Common myeloid progenitor, CD34-positive (primary cell): ENCODE data around the gene SDHC.
"Not testable (repeated sequence)": the region's sequence is repeated elsewhere in the genome, so short reads cannot be mapped to it uniquely, and the experiment has no call there.

Experiments
- CTCF ChIA-PET: fragments of 350-600 bp; sonication (Branson Sonifier 250); formaldehyde crosslinking; loops from one replicate; lab custom pipeline; 2021; ENCODE audit warnings: antibody characterized with exemption; lab: Charles Lee
- POLR2A ChIA-PET: fragments of 350-600 bp; sonication (Branson Sonifier 250); formaldehyde crosslinking; loops from one replicate; lab custom pipeline; 2021; ENCODE audit warnings: antibody characterized with exemption; lab: Charles Lee
- DNase-seq, 3 donors: peaks; one replicate each; pipeline versions ENCODE4 v3.0.0 to v3.0.0-alpha.2; 2013
- H3K27ac ChIP-seq, 2 experiments: 1 replicate in 1 of 2; 2 replicates in 1 of 2; pipeline ENCODE4 v1.7.0; 2013; ENCODE audit warnings: inconsistent platforms in 2 of 2, low read length in 2 of 2, mild to moderate bottlenecking in 2 of 2, low read depth in 1 of 2, moderate library complexity in 1 of 2; ENCODE audit not compliant: severe bottlenecking in 2 of 2, insufficient read depth in 1 of 2, poor library complexity in 1 of 2
- H3K27me3 ChIP-seq, 5 experiments: replicated peaks in 2 of 5; 1 replicate in 3 of 5; 2 replicates in 2 of 5; pipeline versions ENCODE4 v1.6.1 to v1.7.0; 2013; ENCODE audit warnings: low read length in 4 of 5, mild to moderate bottlenecking in 2 of 5, moderate library complexity in 2 of 5, inconsistent platforms in 1 of 5; ENCODE audit not compliant: insufficient read depth in 5 of 5, control insufficient read depth in 4 of 5
- H3K36me3 ChIP-seq, 4 experiments: 1 replicate in 2 of 4; 2 replicates in 2 of 4; pipeline versions ENCODE4 v1.6.1 to v1.7.0; 2013; ENCODE audit warnings: low read length in 3 of 4, control low read depth in 1 of 4, mild to moderate bottlenecking in 1 of 4; ENCODE audit not compliant: control insufficient read depth in 4 of 4, insufficient read depth in 4 of 4
- H3K4me1 ChIP-seq, 4 experiments: 1 replicate in 3 of 4; 2 replicates in 1 of 4; pipeline versions ENCODE4 v1.6.1 to v1.7.1; 2013; ENCODE audit warnings: low read length in 3 of 4, mild to moderate bottlenecking in 3 of 4, control low read depth in 1 of 4, inconsistent platforms in 1 of 4, moderate library complexity in 1 of 4; ENCODE audit not compliant: control insufficient read depth in 4 of 4, insufficient read depth in 4 of 4; ENCODE audit errors: control extremely low read depth in 1 of 4
- H3K4me3 ChIP-seq, 7 experiments: 1 replicate in 4 of 7; 2 replicates in 3 of 7; pipeline versions ENCODE4 v1.5.1 to v1.7.0; 2013; ENCODE audit warnings: mild to moderate bottlenecking in 7 of 7, low read length in 6 of 7, moderate library complexity in 6 of 7, inconsistent platforms in 2 of 7, low read depth in 2 of 7, control low read depth in 1 of 7; ENCODE audit not compliant: insufficient read depth in 4 of 7, control insufficient read depth in 1 of 7; ENCODE audit errors: extremely low read depth in 1 of 7
- H3K9me3 ChIP-seq, 5 experiments: 1 replicate in 4 of 5; 2 replicates in 1 of 5; pipeline versions ENCODE4 v1.6.1 to v1.7.1; 2013; ENCODE audit warnings: low read length in 4 of 5, mild to moderate bottlenecking in 2 of 5, inconsistent platforms in 1 of 5, low read depth in 1 of 5, moderate library complexity in 1 of 5; ENCODE audit not compliant: control insufficient read depth in 4 of 5, insufficient read depth in 2 of 5; ENCODE audit errors: control extremely low read depth in 1 of 5
- WGBS: methylation state at CpG from one replicate; pipeline ENCODE4 v1.1.5; 2013; ENCODE audit not compliant: insufficient coverage; 5-methylcytosine and 5-hydroxymethylcytosine counted together

Gene SDHC

DNA sequence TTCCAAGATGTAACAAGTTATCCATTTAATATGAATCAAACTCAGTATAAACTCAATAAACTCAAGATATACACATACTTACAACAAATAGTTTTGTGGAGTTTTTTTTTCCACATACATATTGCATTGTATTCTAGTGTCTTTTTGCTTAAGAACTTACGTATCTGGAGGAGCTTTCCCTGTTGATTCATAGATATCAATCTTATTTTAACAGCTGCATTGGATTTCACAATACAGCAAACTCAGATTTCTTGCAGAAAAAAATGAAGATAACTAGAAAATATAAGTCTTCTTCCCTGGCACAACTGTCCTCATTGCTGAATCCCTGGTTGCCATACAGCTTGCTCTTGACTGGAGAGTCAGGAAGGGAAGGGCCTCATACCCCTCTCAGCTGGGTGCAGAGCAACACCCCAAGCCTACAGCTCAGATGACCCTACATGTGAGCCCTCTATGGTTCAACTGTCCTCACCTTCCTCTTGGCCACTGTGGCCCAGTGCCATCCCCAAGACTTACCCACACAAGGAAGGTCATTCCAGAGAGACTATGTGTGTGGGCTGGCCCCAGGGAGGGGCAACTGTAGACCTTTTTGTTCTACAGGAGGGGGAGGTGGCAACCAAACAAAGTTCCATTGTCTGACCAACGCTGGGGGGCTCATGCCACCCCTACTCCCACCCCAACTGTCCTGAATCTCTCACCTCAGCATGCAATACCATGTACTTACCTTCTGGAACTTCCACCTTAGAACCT is 6.1 kb upstream of the SDHC start:
- ChIA-PET POLR2A (no interaction called here), CTCF (interaction anchor here (0.6 to 2.3 kb wide), 9 partner anchors 10 to 95 kb away, joined by 3 to 15 read pairs (median 3); partner anchors contain the start of genes CFAP126, FCER1G and TOMM40L)
- no peak overlapping the region for H3K27ac ChIP-seq
- H3K9me3 ChIP-seq, result no peaks in the 10 kb centered on the region
- no peak overlapping the region for H3K4me3 ChIP-seq
- no peak for DNase-seq
- H3K4me1 ChIP-seq, result peaks cover 9 to 44% (median 30%) of the 10 kb centered on the region in 4 experiments
- H3K27me3 ChIP-seq, result no peaks in the 10 kb centered on the region
- H3K36me3 ChIP-seq, result no peaks in the 10 kb centered on the region
- WGBS, result 93% methylated on average over 2 of the region's 2 CpGs

DNA sequence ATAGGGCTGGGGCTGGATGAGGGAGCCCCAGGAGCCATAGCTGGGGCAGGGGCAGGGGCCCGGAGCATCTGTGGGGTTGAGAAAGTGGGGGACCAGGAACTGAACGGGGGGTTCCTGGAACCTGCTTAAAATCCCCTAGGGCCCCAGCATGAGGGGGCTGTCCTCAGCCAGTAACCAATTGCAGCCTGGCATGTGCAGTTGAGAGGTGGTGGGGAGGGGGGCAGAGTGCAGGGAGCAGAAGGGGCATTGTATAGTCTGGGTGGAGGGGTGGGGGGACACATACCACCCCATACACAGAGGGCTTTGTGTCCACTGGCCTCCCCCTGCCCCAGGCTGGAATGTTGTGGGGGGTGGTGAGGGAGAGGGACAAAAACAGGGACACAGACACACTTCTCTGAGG is 4.3 kb upstream of the SDHC start, which contains the start of gene MPZ:
Gene MPZ, minus strand, starts transcription at position 101 of the 400 bp plus-strand sequence. Its CDS starts 63 bp downstream, at position 38.
- H3K4me3 ChIP-seq, result no peak within 1 kb of the TSS
- no peak within 1 kb of the TSS for H3K27ac ChIP-seq
- H3K4me1 ChIP-seq, result peaks cover under 1 to 40% (median 24%) of the 10 kb centered on the region in 4 experiments
- WGBS, result no CpG with 5 or more reads among the region's 2 CpGs
- H3K36me3 ChIP-seq, result no peaks in the 10 kb centered on the region
- H3K9me3 ChIP-seq, result no peaks in the 10 kb centered on the region
- H3K27me3 ChIP-seq, result no peaks in the 10 kb centered on the region
- CTCF ChIA-PET, result interaction anchor here (0.9 kb wide), 1 partner anchor 99 kb away, joined by 3 read pairs; no protein-coding TSS in a partner anchor
- POLR2A ChIA-PET, result no interaction called here
- no peak for DNase-seq

DNA sequence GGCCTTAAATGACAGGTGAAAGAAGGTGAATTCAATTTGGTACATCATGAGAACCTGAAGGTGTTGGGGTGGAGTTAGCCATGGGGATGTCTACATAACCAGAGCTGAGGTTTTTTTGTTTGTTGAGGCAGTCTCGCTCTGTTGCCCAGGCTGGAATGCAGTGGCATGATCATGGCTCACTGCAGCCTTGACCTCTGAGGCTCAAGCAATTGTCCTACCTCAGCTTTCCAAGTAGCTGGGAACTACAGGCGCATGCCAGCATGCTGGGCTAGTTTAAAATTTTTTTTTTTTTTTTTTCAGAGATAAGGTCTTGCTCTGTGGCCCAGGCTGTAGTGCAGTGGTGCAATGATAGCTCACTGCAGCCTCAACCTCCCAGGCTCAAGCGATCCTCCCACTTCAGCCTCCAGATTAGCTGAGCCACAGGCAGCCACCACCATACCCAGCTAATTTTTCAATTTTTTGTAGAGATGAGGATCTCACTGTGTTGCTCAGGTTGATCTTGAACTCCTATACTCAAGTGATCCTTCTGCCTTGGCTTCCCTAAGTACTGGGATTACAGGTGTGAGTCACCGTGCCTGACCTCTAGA is 2.5 kb upstream of the SDHC start:
- Histone ChIP-seq H3K27me3 (no peaks in the 10 kb centered on the region), H3K9me3 (no peaks in the 10 kb centered on the region), H3K27ac (no peak overlapping the region), H3K36me3 (no peaks in the 10 kb centered on the region), H3K4me3 (no peak overlapping the region), H3K4me1 (peaks cover 5 to 31% (median 19%) of the 10 kb centered on the region in 4 experiments)
- POLR2A ChIA-PET, result no interaction called here
- no peak for DNase-seq
- 100% methylated on average over 1 of the region's 4 CpGs for WGBS
- CTCF ChIA-PET, result interaction anchor here (1.1 to 3.5 kb wide), 3 partner anchors 10 to 101 kb away, joined by 3 to 12 read pairs (median 7); no protein-coding TSS in a partner anchor

DNA sequence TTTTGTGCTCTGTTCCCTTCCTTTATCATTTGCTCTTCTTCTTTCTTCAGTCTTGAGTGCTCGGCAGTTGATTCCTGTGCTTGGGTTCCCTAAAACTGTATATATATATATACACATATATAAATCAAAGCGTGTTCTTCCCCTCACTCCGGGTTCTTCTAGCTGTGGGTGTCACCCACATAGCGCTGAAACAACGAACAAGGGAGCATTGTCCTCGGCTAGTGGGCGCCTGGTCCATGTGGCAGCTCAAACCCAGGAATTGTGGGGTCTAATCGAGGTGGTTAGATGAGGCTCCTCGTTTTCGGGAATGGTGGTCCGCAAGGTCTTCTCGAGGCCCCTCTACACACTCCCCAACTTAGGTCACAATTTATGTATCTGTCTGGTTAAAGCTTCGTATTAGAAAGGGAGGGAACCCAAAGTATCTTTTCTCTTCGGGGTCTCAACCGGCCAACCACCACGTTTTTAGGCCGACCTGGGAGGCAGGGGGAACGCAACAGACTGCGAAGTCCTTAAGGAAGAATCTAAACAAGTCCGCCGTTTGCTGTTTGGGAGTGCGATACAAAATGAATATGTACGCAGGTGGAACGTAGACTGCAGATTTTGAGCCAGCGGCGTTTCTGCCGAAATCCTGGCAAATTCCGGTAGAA is 504 bp upstream of the SDHC start:
- CTCF ChIA-PET, result interaction anchor here (0.8 to 3.5 kb wide), 16 partner anchors 9 to 152 kb away, joined by 3 to 12 read pairs (median 6); partner anchors contain the start of genes CFAP126 and TOMM40L
- H3K9me3 ChIP-seq, result no peaks in the 10 kb centered on the region
- H3K4me1 ChIP-seq, result peaks cover 5 to 19% (median 13%) of the 10 kb centered on the region in 4 experiments
- H3K27me3 ChIP-seq, result no peaks in the 10 kb centered on the region
- WGBS, result 24% methylated on average over 18 of the region's 28 CpGs
- H3K36me3 ChIP-seq, result peaks cover 0 to 2% (median 1%) of the 10 kb centered on the region in 4 experiments
- DNase-seq, result no peak
- H3K4me3 ChIP-seq, result peak overlapping the region; percentile 84 to 99 (median 95)
- POLR2A ChIA-PET, result interaction anchor here (0.6 to 2.3 kb wide), 3 partner anchors 8 to 89 kb away, joined by 3 to 14 read pairs (median 9); partner anchors contain the start of gene TOMM40L
- H3K27ac ChIP-seq, result peak overlapping the region; percentile 98 to 99

DNA sequence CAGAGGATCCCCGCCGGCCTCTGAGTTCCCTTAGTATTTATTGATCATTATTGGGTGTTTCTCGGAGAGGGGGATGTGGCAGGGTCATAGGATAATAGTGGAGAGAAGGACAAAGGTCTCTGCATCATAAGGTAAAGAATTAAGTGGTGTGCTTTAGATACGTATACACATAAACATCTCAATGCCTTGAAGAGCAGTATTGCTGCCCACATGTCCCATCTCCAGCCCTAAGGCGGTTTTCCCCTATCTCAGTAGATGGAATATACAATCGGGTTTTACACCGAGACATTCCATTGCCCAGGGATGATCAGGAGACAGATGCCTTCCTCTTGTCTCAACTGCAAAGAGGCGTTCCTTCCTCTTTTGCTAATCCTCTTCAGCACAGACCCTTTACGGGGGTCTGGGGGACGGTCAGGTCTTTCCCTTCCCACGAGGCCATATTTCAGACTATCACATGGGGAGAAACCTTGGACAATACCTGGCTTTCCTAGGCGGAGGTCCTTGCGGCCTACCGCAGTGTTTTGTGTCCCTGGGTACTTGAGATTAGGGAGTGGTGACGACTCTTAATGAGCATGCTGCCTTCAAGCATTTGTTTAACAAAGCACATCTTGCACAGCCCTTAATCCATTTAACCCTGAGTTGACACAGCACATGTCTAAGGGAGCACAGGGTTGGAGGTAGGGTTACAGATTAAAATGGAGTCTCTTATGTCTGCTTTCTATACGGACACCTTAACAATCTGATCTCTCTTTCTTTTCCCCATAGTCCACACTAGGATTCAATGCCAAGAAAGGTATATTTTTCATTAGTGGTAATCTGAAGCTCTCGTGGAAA is 1.9 kb downstream of the SDHC start:
- ChIA-PET CTCF (interaction anchor here (1.0 to 1.6 kb wide), 3 partner anchors 10 to 16 kb away, joined by 4 to 5 read pairs (median 4); no protein-coding TSS in a partner anchor), POLR2A (interaction anchor here (0.6 kb wide), 2 partner anchors 7 to 88 kb away, joined by 3 to 6 read pairs; no protein-coding TSS in a partner anchor)
- not testable (repeated sequence) for DNase-seq, H3K36me3 ChIP-seq, H3K9me3 ChIP-seq, H3K27ac ChIP-seq, H3K27me3 ChIP-seq, H3K4me3 ChIP-seq
- H3K4me1 ChIP-seq, result peaks cover 5 to 19% (median 13%) of the 10 kb centered on the region in 4 experiments
- WGBS, result 92% methylated on average over 10 of the region's 17 CpGs

DNA sequence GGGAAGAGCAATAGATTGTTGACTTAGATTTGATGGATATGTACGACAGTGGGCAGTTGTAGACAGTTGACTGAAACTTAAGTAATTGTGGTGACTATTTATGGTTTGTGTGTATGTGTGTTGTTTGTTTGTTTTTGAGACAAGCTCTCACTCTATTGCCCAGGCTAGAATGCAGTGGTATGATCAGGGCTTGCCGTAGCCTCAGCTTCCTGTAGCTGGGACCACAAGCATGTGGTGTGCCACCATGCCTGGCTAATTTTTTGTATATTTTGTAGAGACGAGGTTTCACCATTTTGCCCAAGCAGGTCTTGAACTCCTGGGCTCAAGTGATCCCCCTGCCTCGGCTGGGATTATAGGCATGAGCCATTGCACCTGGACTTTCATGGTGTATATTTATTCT is 9.8 kb downstream of the SDHC start:
- DNase-seq, result peak in 2 of 3 donors; percentile 56 to 70
- ChIA-PET CTCF (interaction anchor here (1.4 to 4.4 kb wide), 2 partner anchors 9 to 44 kb away, joined by 3 to 16 read pairs; partner anchors contain the start of gene CFAP126), POLR2A (interaction anchor here (0.6 kb wide), 1 partner anchor 33 kb away, joined by 5 read pairs; no protein-coding TSS in a partner anchor)
- peaks cover 5 to 36% (median 28%) of the 10 kb centered on the region in 4 experiments for H3K36me3 ChIP-seq
- no peaks in the 10 kb centered on the region for H3K27me3 ChIP-seq
- H3K4me1 ChIP-seq, result peaks cover 0 to 4% (median 2%) of the 10 kb centered on the region in 4 experiments
- H3K9me3 ChIP-seq, result no peaks in the 10 kb centered on the region
- no peak overlapping the region for H3K4me3 ChIP-seq
- no peak overlapping the region for H3K27ac ChIP-seq
- 65% methylated on average over 3 of the region's 4 CpGs for WGBS
